ENCODE measurements around the gene EIF2AK3.

GRCh38 chr2:88608184-88608583, 19.1 kb downstream of the EIF2AK3 start:
- TF ChIP-seq CTCF (IDR thresholded peaks at IDR 0.05; ENCODE audit: poor library complexity) (no peak), EZH2 (IDR thresholded peaks at IDR 0.05; ENCODE audit: borderline replicate concordance) (no peak)
